Breast epithelium (tissue), 4 donors: ENCODE data around the gene MAP1LC3B2. TPM values are rescaled to one million over a fixed set of nuclear protein-coding genes. Genes with fewer than 3 reads are reported as not detected.

Experiments
- DNase-seq, 2 donors: peaks; one replicate each; pipeline ENCODE4 v3.0.0-alpha.2; 2019; ENCODE audit warnings: low spot score in 2 of 2
- H3K27ac ChIP-seq, 2 donors: fragments of 200-600 bp; sonication (generic) in 1 of 2; one replicate each; pipeline ENCODE4 v1.5.1; 2016 to 2019; ENCODE audit warnings: mild to moderate bottlenecking in 1 of 2
- H3K27me3 ChIP-seq, 2 donors: fragments of 200-600 bp; sonication (generic) in 1 of 2; one replicate each; pipeline versions ENCODE4 v1.5.1 to v1.6.0; 2017 to 2019; ENCODE audit warnings: control low read depth in 1 of 2, mild to moderate bottlenecking in 1 of 2
- H3K36me3 ChIP-seq: fragments of 200-600 bp; one replicate; pipeline ENCODE4 v1.5.1; 2019
- H3K4me1 ChIP-seq, 2 donors: fragments of 200-600 bp; sonication (generic); one replicate each; pipeline ENCODE4 v1.5.1; 2016 to 2019; ENCODE audit warnings: control low read depth in 1 of 2
- H3K4me3 ChIP-seq, 3 donors: fragments of 200-600 bp; sonication (generic); 1 replicate in 2 of 3; 2 replicates in 1 of 3; pipeline ENCODE4 v1.5.1; 2016 to 2019; ENCODE audit warnings: mild to moderate bottlenecking in 3 of 3, moderate library complexity in 2 of 3
- H3K9me3 ChIP-seq, 2 donors: fragments of 200-600 bp; sonication (generic) in 1 of 2; one replicate each; pipeline ENCODE4 v1.5.1; 2016 to 2019; ENCODE audit warnings: control low read depth in 1 of 2
- POLR2A ChIP-seq: fragments of 450-650 bp; IDR thresholded peaks from one replicate; pipeline ENCODE4 v1.6.1; 2016; ENCODE audit warnings: antibody characterized with exemption, mild to moderate bottlenecking, moderate library complexity
- POLR2AphosphoS5 ChIP-seq, 3 donors: sonication (generic); formaldehyde crosslinking; IDR thresholded peaks; one replicate each; pipeline ENCODE4 v1.6.1; 2017; ENCODE audit warnings: antibody characterized with exemption in 3 of 3
- intact Hi-C: fragments of 100-400 bp; cut with DNase I; formaldehyde crosslinking; loops from one replicate; pipeline ENCODE4 v1.15.1; 2023; ENCODE audit warnings: low total_unique reads
- total RNA-seq, 3 donors: library from RNA; depleted of rRNA; stranded (reverse); fragments of >200 nt; gene quantifications; one replicate each; pipeline ENCODE4 v1.1.0, GENCODE V29; 2016
- TF ChIP-seq, protein P1 (sequence below), 3 donors: fragments of 450-650 bp; IDR thresholded peaks; one replicate each; pipeline ENCODE4 v1.5.1; 2016 to 2017; ENCODE audit warnings: antibody characterized with exemption in 3 of 3, mild to moderate bottlenecking in 3 of 3, moderate library complexity in 3 of 3

The MAP1LC3B2 gene
- total RNA-seq, 3 donors from 2014 or later = 0.98 to 8.5 (median 1.1) TPM

DNA sequence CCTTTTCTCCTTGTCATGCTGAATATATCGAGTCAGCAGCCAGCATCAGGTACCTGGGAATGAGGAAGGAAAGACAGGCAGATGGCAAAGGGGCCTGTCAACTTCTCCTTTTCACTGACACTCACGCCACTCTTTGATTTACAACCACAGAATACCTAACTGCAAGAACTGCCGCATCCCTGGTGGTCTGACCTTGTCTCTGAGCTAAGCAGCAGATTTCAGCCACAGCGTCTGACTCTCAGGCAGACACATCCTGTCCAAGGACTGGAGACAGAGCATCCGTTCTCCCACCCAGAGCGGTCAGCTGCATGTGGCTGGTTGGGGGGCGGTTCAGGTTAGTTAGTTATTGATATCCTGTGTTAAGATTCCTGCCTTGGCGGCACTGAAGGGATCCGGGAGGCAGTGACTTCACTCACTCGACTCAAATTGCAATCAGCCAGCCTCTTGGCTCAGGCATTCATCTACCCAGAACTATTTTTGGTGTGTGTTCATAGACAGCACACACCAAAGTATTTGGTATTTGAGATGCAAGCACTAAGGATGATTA, 11.2 kb upstream of the MAP1LC3B2 start:
- Histone ChIP-seq H3K36me3 (no peaks in the 10 kb centered on the region), H3K27me3 (no peaks in the 10 kb centered on the region), H3K27ac (no peak overlapping the region), H3K4me3 (no peak overlapping the region), H3K9me3 (no peaks in the 10 kb centered on the region), H3K4me1 (peaks cover 0 to 5% of the 10 kb centered on the region in 2 donors)
- TF ChIP-seq, protein P1, sequence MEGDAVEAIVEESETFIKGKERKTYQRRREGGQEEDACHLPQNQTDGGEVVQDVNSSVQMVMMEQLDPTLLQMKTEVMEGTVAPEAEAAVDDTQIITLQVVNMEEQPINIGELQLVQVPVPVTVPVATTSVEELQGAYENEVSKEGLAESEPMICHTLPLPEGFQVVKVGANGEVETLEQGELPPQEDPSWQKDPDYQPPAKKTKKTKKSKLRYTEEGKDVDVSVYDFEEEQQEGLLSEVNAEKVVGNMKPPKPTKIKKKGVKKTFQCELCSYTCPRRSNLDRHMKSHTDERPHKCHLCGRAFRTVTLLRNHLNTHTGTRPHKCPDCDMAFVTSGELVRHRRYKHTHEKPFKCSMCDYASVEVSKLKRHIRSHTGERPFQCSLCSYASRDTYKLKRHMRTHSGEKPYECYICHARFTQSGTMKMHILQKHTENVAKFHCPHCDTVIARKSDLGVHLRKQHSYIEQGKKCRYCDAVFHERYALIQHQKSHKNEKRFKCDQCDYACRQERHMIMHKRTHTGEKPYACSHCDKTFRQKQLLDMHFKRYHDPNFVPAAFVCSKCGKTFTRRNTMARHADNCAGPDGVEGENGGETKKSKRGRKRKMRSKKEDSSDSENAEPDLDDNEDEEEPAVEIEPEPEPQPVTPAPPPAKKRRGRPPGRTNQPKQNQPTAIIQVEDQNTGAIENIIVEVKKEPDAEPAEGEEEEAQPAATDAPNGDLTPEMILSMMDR (IDR thresholded peaks at IDR 0.05) = no peak
- TF ChIP-seq POLR2AphosphoS5 (IDR thresholded peaks at IDR 0.05) = no peak
- no peak for TF ChIP-seq POLR2A
- DNase-seq = no peak
- intact Hi-C loops = no loop called here

DNA sequence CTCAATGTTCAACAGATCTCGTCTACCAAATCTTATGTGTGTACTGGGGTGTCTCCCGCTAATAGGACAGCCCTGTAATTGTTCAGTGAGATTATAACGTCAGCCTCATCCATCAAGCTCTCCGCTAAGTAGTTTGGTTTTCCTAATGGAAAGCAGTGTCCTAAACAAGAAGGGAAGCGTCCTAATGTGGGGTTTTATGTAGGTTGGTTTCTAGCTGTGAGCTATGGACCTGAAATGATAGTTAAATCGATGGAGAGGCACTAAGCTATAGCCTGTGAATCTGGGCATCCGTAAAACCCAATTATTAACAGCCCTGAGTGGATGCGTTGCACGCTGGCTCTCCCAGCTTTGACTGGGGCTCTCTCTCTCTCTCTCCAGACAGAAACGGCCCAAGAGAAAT, 9.2 kb upstream of the MAP1LC3B2 start:
- intact Hi-C loops = no loop called here
- Histone ChIP-seq H3K4me3 (no peak overlapping the region), H3K27ac (no peak overlapping the region), H3K9me3 (no peaks in the 10 kb centered on the region), H3K27me3 (no peaks in the 10 kb centered on the region), H3K36me3 (no peaks in the 10 kb centered on the region), H3K4me1 (no peaks in the 10 kb centered on the region)
- TF ChIP-seq POLR2A (no peak), POLR2AphosphoS5 (IDR thresholded peaks at IDR 0.05) (no peak)
- TF ChIP-seq, protein P1 (IDR thresholded peaks at IDR 0.05) = no peak
- no peak for DNase-seq

DNA sequence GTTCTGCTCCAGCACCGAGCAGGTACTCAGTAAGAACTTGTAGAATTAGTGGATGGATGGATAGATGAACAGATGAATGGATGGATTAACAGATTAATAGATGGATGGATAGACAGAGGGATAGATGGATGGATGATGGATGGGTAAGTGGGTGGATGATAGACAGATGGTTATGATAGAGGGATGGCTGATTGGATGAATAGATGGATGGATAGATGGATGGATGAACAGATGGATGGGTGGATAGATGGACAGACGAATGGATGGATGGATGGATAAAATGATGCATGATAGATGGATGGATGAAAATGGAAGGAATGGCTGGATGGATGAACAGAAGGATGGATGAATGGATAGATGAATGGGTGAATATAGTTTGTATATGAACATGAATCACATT, 8.0 kb upstream of the MAP1LC3B2 start:
- H3K4me3 ChIP-seq = no peak overlapping the region
- TF ChIP-seq POLR2AphosphoS5 (IDR thresholded peaks at IDR 0.05) (no peak), POLR2A (no peak)
- TF ChIP-seq, protein P1 (IDR thresholded peaks at IDR 0.05) = no peak
- no peaks in the 10 kb centered on the region for H3K36me3 ChIP-seq
- DNase-seq = no peak
- H3K9me3 ChIP-seq = no peaks in the 10 kb centered on the region
- intact Hi-C loops = no loop called here
- H3K27me3 ChIP-seq = no peaks in the 10 kb centered on the region
- no peaks in the 10 kb centered on the region for H3K4me1 ChIP-seq
- H3K27ac ChIP-seq = no peak overlapping the region

DNA sequence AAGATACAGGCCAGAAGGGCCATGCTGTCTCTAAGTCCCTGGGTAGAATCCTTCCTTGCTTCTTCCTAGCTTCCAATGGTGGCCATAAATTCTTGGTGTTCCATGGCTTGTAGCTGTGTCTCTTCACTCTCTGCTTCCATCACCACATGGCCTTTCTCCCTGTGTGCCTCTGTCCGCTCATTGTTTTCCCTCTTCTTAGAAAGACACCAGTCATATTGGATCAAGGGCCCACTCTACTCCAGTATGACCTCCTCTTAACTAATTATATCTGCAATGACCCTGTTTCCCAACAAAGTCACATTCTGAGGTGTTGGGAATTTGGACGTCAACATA, 7.6 kb upstream of the MAP1LC3B2 start:
- no peaks in the 10 kb centered on the region for H3K9me3 ChIP-seq
- no peak overlapping the region for H3K4me3 ChIP-seq
- no peak for DNase-seq
- no peak overlapping the region for H3K27ac ChIP-seq
- H3K4me1 ChIP-seq = no peaks in the 10 kb centered on the region
- TF ChIP-seq POLR2A (no peak), POLR2AphosphoS5 (IDR thresholded peaks at IDR 0.05) (no peak)
- TF ChIP-seq, protein P1 (IDR thresholded peaks at IDR 0.05) = no peak
- H3K36me3 ChIP-seq = no peaks in the 10 kb centered on the region
- intact Hi-C loops = no loop called here
- no peaks in the 10 kb centered on the region for H3K27me3 ChIP-seq

DNA sequence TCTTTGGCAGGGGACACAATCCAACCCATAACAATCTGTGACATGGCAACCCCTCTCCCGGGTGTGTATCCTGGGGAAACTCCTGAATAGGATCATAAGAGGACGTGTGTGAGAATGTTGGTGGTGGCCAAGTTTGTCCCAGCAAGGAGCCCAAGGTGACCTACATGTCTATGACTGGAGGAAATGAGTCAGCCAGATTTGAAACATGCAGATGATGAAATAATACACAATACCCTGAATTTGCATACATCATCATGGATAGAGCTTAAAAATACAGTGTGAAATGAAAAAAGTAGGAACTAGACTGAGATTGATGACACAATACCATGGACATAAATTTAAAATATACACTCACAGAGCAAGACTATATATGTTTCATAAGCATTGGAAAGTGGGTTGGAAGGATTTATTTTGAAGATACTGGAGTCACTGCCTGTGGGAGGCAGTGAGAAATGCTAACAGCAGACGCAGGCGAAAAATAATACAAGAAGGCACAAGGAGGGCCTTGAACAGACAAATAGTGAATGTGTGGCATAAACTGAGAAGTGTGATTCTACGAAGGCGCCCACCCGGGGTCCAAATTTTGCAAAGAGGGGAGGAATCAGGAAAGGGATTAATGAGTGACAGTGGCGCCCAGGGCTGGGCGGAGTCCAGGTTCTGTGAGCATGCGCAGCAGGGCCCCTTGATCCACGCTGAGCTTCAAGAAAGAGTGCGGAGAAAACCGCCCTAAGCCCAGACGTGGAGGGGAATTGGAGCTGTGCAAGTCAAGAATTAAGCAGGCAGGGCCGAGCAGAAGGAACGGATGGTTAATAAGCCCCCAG, 7.0 kb upstream of the MAP1LC3B2 start:
- TF ChIP-seq, protein P1 (IDR thresholded peaks at IDR 0.05) = no peak
- TF ChIP-seq POLR2A (no peak), POLR2AphosphoS5 (IDR thresholded peaks at IDR 0.05) (no peak)
- no peaks in the 10 kb centered on the region for H3K36me3 ChIP-seq
- H3K9me3 ChIP-seq = no peaks in the 10 kb centered on the region
- H3K27me3 ChIP-seq = no peaks in the 10 kb centered on the region
- peaks cover 0 to 3% of the 10 kb centered on the region in 2 donors for H3K4me1 ChIP-seq
- H3K27ac ChIP-seq = no peak overlapping the region
- H3K4me3 ChIP-seq = no peak overlapping the region
- DNase-seq = no peak
- intact Hi-C loops = no loop called here
